HEK293 (cell line): ENCODE data around the gene GCNA.

Source experiments
- ZNF274 ChIP-seq, 2 experiments: fragments of 200-500 bp in 1 of 2; fragments of 450-650 bp in 1 of 2; sonication (Bioruptor generic) in 1 of 2; formaldehyde crosslinking in 1 of 2; IDR thresholded peaks; 2 replicates each; pipeline versions ENCODE4 v1.5.1 to v1.6.1; 2014 to 2016; ENCODE audit warnings: borderline replicate concordance in 1 of 2, inconsistent platforms in 1 of 2, low read length in 1 of 2, missing biosample characterization in 1 of 2, missing genetic modification characterization in 1 of 2
- TF ChIP-seq, protein P1 (sequence below): fragments of 450-650 bp; formaldehyde crosslinking; IDR thresholded peaks from 2 replicates; pipeline ENCODE4 v1.5.1; 2016; ENCODE audit warnings: missing biosample characterization, missing genetic modification characterization
- TF ChIP-seq, protein P2 (sequence below): fragments of 450-650 bp; formaldehyde crosslinking; conservative IDR thresholded peaks from 2 replicates; pipeline ENCODE4 v1.5.1; 2016; ENCODE audit warnings: low read depth, missing biosample characterization, missing genetic modification characterization
- TF ChIP-seq, protein P3 (sequence below): fragments of 450-650 bp; formaldehyde crosslinking; IDR thresholded peaks from 2 replicates; pipeline ENCODE4 v1.5.1; 2016; ENCODE audit warnings: missing biosample characterization, missing genetic modification characterization

DNA sequence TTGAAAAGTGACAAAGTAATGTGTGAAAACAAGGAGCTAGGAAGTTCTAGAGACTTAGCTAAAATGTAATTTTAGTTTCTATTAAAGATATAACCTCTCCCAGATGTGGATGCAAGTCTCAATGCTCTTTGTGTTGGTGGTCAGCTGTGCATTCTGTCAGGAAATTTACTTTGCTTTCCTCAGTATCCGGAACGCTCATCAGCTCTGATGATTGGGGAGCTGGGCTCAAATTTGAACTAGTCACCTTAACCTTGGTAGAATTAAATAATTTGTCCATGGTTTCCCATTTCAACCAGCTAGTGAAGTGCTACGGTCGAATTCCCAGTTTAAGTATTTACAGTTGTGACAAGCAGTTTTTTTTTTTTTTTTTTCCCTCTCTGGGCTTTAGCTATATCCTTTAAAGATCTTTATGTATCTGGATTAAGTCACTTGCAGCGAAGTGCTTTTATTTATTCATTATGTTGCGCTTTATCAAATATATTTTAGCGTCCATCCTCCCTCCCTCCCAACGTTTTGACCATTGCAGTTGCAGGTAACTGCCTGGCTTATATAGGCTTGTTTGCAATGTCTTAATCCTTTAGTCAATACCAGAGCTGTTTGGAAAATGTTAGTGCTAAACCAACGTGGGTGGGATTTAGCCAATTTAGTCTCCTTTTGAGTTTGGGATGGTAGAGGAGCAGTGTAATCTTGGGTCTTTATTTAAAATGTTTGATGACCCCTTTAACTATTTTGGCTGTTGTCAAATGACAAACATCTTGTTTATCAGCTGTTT is 43.3 kb upstream of the GCNA start:
- TF ChIP-seq, protein P1, sequence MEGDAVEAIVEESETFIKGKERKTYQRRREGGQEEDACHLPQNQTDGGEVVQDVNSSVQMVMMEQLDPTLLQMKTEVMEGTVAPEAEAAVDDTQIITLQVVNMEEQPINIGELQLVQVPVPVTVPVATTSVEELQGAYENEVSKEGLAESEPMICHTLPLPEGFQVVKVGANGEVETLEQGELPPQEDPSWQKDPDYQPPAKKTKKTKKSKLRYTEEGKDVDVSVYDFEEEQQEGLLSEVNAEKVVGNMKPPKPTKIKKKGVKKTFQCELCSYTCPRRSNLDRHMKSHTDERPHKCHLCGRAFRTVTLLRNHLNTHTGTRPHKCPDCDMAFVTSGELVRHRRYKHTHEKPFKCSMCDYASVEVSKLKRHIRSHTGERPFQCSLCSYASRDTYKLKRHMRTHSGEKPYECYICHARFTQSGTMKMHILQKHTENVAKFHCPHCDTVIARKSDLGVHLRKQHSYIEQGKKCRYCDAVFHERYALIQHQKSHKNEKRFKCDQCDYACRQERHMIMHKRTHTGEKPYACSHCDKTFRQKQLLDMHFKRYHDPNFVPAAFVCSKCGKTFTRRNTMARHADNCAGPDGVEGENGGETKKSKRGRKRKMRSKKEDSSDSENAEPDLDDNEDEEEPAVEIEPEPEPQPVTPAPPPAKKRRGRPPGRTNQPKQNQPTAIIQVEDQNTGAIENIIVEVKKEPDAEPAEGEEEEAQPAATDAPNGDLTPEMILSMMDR (tag by site-specific recombination), result no peak
- no peak for TF ChIP-seq ZNF274 (IDR thresholded peaks at IDR 0.05; ENCODE audit: low read length)
- TF ChIP-seq ZNF274 (tag by site-specific recombination; IDR thresholded peaks at IDR 0.05; ENCODE audit: borderline replicate concordance), result no peak
- TF ChIP-seq, protein P2, sequence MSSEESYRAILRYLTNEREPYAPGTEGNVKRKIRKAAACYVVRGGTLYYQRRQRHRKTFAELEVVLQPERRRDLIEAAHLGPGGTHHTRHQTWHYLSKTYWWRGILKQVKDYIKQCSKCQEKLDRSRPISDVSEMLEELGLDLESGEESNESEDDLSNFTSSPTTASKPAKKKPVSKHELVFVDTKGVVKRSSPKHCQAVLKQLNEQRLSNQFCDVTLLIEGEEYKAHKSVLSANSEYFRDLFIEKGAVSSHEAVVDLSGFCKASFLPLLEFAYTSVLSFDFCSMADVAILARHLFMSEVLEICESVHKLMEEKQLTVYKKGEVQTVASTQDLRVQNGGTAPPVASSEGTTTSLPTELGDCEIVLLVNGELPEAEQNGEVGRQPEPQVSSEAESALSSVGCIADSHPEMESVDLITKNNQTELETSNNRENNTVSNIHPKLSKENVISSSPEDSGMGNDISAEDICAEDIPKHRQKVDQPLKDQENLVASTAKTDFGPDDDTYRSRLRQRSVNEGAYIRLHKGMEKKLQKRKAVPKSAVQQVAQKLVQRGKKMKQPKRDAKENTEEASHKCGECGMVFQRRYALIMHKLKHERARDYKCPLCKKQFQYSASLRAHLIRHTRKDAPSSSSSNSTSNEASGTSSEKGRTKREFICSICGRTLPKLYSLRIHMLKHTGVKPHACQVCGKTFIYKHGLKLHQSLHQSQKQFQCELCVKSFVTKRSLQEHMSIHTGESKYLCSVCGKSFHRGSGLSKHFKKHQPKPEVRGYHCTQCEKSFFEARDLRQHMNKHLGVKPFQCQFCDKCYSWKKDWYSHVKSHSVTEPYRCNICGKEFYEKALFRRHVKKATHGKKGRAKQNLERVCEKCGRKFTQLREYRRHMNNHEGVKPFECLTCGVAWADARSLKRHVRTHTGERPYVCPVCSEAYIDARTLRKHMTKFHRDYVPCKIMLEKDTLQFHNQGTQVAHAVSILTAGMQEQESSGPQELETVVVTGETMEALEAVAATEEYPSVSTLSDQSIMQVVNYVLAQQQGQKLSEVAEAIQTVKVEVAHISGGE, result no peak
- TF ChIP-seq, protein P3, sequence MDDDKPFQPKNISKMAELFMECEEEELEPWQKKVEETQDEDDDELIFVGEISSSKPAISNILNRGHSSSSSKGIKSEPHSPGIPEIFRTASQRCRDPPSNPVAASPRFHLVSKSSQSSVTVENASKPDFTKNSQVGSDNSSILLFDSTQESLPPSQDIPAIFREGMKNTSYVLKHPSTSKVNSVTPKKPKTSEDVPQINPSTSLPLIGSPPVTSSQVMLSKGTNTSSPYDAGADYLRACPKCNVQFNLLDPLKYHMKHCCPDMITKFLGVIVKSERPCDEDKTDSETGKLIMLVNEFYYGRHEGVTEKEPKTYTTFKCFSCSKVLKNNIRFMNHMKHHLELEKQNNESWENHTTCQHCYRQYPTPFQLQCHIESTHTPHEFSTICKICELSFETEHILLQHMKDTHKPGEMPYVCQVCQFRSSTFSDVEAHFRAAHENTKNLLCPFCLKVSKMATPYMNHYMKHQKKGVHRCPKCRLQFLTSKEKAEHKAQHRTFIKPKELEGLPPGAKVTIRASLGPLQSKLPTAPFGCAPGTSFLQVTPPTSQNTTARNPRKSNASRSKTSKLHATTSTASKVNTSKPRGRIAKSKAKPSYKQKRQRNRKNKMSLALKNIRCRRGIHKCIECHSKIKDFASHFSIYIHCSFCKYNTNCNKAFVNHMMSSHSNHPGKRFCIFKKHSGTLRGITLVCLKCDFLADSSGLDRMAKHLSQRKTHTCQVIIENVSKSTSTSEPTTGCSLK (tag by site-specific recombination), result no peak
